K562 (cell line): ENCODE results near the gene SPON1. TPM values are rescaled to one million over a fixed set of nuclear protein-coding genes. Genes with fewer than 3 reads are reported as not detected.

Experiments used
- ATAC-seq: fragments of 200-7000 bp; cut with Tn5 transposase; 3 replicates; pipeline ENCODE4 v1.9.1; 2020; ENCODE audit warnings: moderate library complexity
- BruUV-seq: library from RNA; stranded (reverse); fragments of 400-500 nt; replicated peaks from 2 replicates; lab custom pipeline; 2021; lab: Mats Ljungman, UMichigan
- CTCF ChIA-PET: fragments of 300-600 bp; formaldehyde crosslinking; extraction: SDS; loops from one replicate; lab custom pipeline; 2021; ENCODE audit warnings: low intra/inter-chr PET ratio; lab: Yijun Ruan, JAX
- POLR2A ChIA-PET: fragments of 300-600, 350-650 bp; sonication (Branson Sonifier 250); formaldehyde crosslinking; extraction: SDS; loops from one replicate; lab custom pipeline; 2021; ENCODE audit warnings: antibody characterized with exemption, inconsistent platforms; lab: Yijun Ruan, JAX
- DNase-seq, 4 experiments: peaks; one replicate each; pipeline versions ENCODE4 v3.0.0 to v3.0.0-alpha.2; 2011 to 2018; ENCODE audit warnings: low spot score in 3 of 4, mixed read lengths in 3 of 4; ENCODE audit errors: extremely low read depth in 1 of 4
- FAIRE-seq: peaks from 2 replicates; lab custom pipeline; 2011; peaks lifted over from hg19 to GRCh38; lab: Jason Lieb, UNC
- H2AFZ ChIP-seq: 2 replicates; pipeline ENCODE4 v1.6.0; 2011; ENCODE audit warnings: low read depth, low read length, control low read depth, inconsistent platforms
- H3K27ac ChIP-seq: fragments of 200-600 bp; 3 replicates; pipeline ENCODE4 v1.8.0; 2011; ENCODE audit warnings: low read depth, mild to moderate bottlenecking, control low read depth, inconsistent platforms, low read length, moderate library complexity, mixed read lengths; ENCODE audit errors: extremely low read depth
- H3K27me3 ChIP-seq, 2 experiments: fragments of 300-600 bp in 1 of 2; 2 replicates in 1 of 2; 3 replicates in 1 of 2; pipeline versions ENCODE4 v1.6.0 to v1.8.0; 2011; ENCODE audit warnings: inconsistent platforms in 2 of 2, low read length in 2 of 2, mild to moderate bottlenecking in 1 of 2, mixed read lengths in 1 of 2, moderate library complexity in 1 of 2; ENCODE audit not compliant: control insufficient read depth in 2 of 2, insufficient read depth in 2 of 2
- H3K36me3 ChIP-seq: fragments of 300-600 bp; 3 replicates; pipeline ENCODE4 v1.8.0; 2011; ENCODE audit warnings: mild to moderate bottlenecking, low read length, inconsistent platforms; ENCODE audit not compliant: control insufficient read depth, insufficient read depth
- H3K4me1 ChIP-seq, 2 experiments: fragments of 200-600 bp in 1 of 2; replicated peaks in 1 of 2; 2 replicates in 1 of 2; 3 replicates in 1 of 2; pipeline versions ENCODE4 v1.5.1 to v1.8.0; 2011; ENCODE audit warnings: inconsistent platforms in 2 of 2, low read length in 2 of 2, mild to moderate bottlenecking in 1 of 2, mixed read lengths in 1 of 2, moderate library complexity in 1 of 2; ENCODE audit not compliant: control insufficient read depth in 2 of 2, insufficient read depth in 2 of 2
- H3K4me2 ChIP-seq: 2 replicates; pipeline ENCODE4 v1.6.1; 2011; ENCODE audit warnings: low read length, control low read depth, inconsistent platforms, mixed read lengths; ENCODE audit not compliant: insufficient read depth
- H3K4me3 ChIP-seq: fragments of 200-600 bp; sonication (generic), shearing (Covaris generic); 2 replicates; pipeline ENCODE4 v1.5.1; 2016; ENCODE audit warnings: control low read depth, inconsistent platforms
- H3K79me2 ChIP-seq: fragments of 200-600 bp; 3 replicates; pipeline ENCODE4 v1.8.0; 2011; ENCODE audit warnings: low read length, inconsistent platforms; ENCODE audit not compliant: control insufficient read depth, insufficient read depth
- H3K9ac ChIP-seq, 2 experiments: 2 replicates each; pipeline versions ENCODE4 v1.6.0 to v1.6.1; 2011; ENCODE audit warnings: low read depth in 2 of 2, low read length in 2 of 2, control low read depth in 1 of 2, inconsistent platforms in 1 of 2, mild to moderate bottlenecking in 1 of 2, mixed read lengths in 1 of 2; ENCODE audit not compliant: insufficient read depth in 1 of 2
- H3K9me1 ChIP-seq: one replicate; pipeline ENCODE4 v1.6.0; 2011; ENCODE audit warnings: inconsistent platforms, mild to moderate bottlenecking, low read length, moderate library complexity; ENCODE audit not compliant: control insufficient read depth, insufficient read depth
- H3K9me3 ChIP-seq: replicated peaks from 2 replicates; pipeline ENCODE4 v1.5.1; 2011; ENCODE audit warnings: low read depth, low read length, inconsistent platforms; ENCODE audit not compliant: control insufficient read depth, insufficient read depth
- H4K20me1 ChIP-seq: replicated peaks from 2 replicates; pipeline ENCODE4 v1.6.1; 2011; ENCODE audit warnings: low read length, inconsistent platforms, mixed read lengths; ENCODE audit not compliant: control insufficient read depth, insufficient read depth
- ARID2 ChIP-seq: fragments of 450-650 bp; IDR thresholded peaks from 2 replicates; pipeline ENCODE4 v1.6.1; 2017; ENCODE audit warnings: antibody characterized with exemption, mild to moderate bottlenecking
- KDM4B ChIP-seq, 2 experiments: fragments of 450-650 bp in 1 of 2; sonication (generic) in 1 of 2; IDR thresholded peaks; 2 replicates each; pipeline ENCODE4 v1.6.1; 2016 to 2017; ENCODE audit warnings: borderline replicate concordance in 2 of 2, antibody characterized with exemption in 1 of 2, low read depth in 1 of 2, mild to moderate bottlenecking in 1 of 2
- MCM3 ChIP-seq: fragments of 450-650 bp; IDR thresholded peaks from 2 replicates; pipeline ENCODE4 v1.6.1; 2016
- NFRKB ChIP-seq: fragments of 450-650 bp; IDR thresholded peaks from 2 replicates; pipeline ENCODE4 v1.6.1; 2016; ENCODE audit warnings: low read depth
- NR2C2 ChIP-seq, 2 experiments: fragments of 200-800 bp in 1 of 2; sonication (Bioruptor generic) in 1 of 2; sonication (generic) in 1 of 2; formaldehyde crosslinking in 1 of 2; IDR thresholded peaks; 2 replicates each; pipeline versions ENCODE4 v1.6.1 to v1.8.0; 2016 to 2022; ENCODE audit warnings: mild to moderate bottlenecking in 1 of 2, missing compliant biosample characterization in 1 of 2, missing genetic modification characterization in 1 of 2, missing genetic modification reagents in 1 of 2
- RBM34 ChIP-seq: fragments of 200-400 bp; formaldehyde crosslinking; IDR thresholded peaks from 2 replicates; pipeline ENCODE4 v1.6.1; 2018; ENCODE audit warnings: low read length, borderline replicate concordance; ENCODE audit not compliant: insufficient read depth
- SIRT6 ChIP-seq: IDR thresholded peaks from one replicate; pipeline ENCODE4 v1.6.1; 2012; ENCODE audit warnings: low read depth, mild to moderate bottlenecking, control low read depth, inconsistent platforms, low read length, moderate library complexity
- ZNF764 ChIP-seq: fragments of 250-450 bp; sonication (Bioruptor Pico); IDR thresholded peaks from 2 replicates; pipeline ENCODE4 v1.4.0; 2020; ENCODE audit warnings: low read depth, mild to moderate bottlenecking, moderate library complexity
- WGBS: fragments of 100-300 bp; shearing (Covaris generic); methylation state at CpG from one replicate; pipeline ENCODE4 v1.1.6; 2016; ENCODE audit warnings: low coverage, mixed read lengths; ENCODE audit not compliant: insufficient coverage; ENCODE audit errors: missing lambda C conversion rate; 5-methylcytosine and 5-hydroxymethylcytosine counted together
- in situ Hi-C: fragments of 300-500 bp; cut with MboI; formaldehyde crosslinking; loops from 4 replicates; pipeline ENCODE4 v1.15.0; 2018; ENCODE audit warnings: inconsistent platforms, mixed read lengths
- intact Hi-C: fragments of 100-400 bp; cut with micrococcal nuclease; formaldehyde crosslinking; loops from 2 replicates; pipeline ENCODE4 v1.14.2; 2022
- polyA plus RNA-seq, 8 experiments: library from polyadenylated mRNA; depleted of rRNA in 4 of 8; stranded (reverse) in 5 of 8; unstranded in 3 of 8; fragments of >200 nt; fragmentation: Nextera tagmentation in 2 of 8; fragmentation: Illumina TruSeq in 1 of 8; extraction: Ambion mirVana in 2 of 8; extraction: Trizol in 1 of 8; gene quantifications; 2 replicates each; pipeline versions ENCODE4 v1.2.1 to v1.2.3, GENCODE V29; 2011 to 2014; ENCODE audit warnings: inconsistent platforms in 1 of 8, missing spikeins in 1 of 8
- total RNA-seq, 7 experiments: library from RNA; depleted of rRNA in 6 of 7; stranded (reverse); fragments of >200 nt in 6 of 7; fragmentation: Illumina TruSeq in 2 of 7; extraction: Trizol in 2 of 7; gene quantifications; 2 replicates each; pipeline versions ENCODE4 v1.2.1 to v1.2.3, GENCODE V29; 2011 to 2021; ENCODE audit warnings: low replicate concordance in 1 of 7
- TF ChIP-seq, protein P1 (sequence below): fragments of 450-650 bp; IDR thresholded peaks from 2 replicates; pipeline ENCODE4 v1.6.1; 2018; ENCODE audit warnings: mild to moderate bottlenecking, low read depth; ENCODE audit not compliant: partially characterized antibody
- TF ChIP-seq, protein P2 (sequence below): fragments of 450-650 bp; IDR thresholded peaks from 2 replicates; pipeline ENCODE4 v1.6.1; 2016; ENCODE audit warnings: low read depth, mild to moderate bottlenecking, moderate library complexity
- TF ChIP-seq, protein P3 (sequence below): fragments of 250-450 bp; sonication (Bioruptor Pico); IDR thresholded peaks from 2 replicates; pipeline ENCODE4 v1.4.0; 2020; ENCODE audit warnings: borderline replicate concordance

The SPON1 gene
- total and polyA plus RNA-seq, 9 of the 15 experiments (the other 6 are each of a cell fraction or from before 2014, with no cell fraction given), result 0.04 to 0.06 TPM; not detected in 7

DNA sequence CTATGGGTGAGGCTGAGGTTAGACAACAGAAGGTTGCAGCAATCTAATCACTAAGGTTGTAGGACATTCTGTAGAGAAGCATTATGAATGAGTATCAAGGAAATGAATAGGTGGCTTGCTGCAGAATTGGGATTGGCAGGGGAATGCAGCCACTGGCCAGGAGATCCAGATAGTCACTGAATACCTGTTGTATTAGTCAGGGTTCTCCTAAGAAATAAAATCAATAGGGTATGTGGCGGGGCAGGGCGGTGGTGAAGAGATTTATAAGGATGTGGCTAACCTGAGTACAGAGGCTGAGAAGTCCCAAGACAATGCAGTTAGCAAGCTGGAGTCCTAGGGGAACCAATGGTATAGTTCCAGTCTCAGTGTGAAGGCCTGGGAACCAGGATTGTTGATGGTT is 163.0 kb downstream of the SPON1 start:
- H3K9me1 ChIP-seq, result no peaks in the 10 kb centered on the region
- no peak for TF ChIP-seq SIRT6
- TF ChIP-seq, protein P1, sequence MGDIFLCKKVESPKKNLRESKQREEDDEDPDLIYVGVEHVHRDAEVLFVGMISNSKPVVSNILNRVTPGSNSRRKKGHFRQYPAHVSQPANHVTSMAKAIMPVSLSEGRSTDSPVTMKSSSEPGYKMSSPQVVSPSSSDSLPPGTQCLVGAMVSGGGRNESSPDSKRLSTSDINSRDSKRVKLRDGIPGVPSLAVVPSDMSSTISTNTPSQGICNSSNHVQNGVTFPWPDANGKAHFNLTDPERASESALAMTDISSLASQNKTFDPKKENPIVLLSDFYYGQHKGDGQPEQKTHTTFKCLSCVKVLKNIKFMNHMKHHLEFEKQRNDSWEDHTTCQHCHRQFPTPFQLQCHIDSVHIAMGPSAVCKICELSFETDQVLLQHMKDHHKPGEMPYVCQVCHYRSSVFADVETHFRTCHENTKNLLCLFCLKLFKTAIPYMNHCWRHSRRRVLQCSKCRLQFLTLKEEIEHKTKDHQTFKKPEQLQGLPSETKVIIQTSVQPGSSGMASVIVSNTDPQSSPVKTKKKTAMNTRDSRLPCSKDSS, result no peak
- TF ChIP-seq, protein P2, sequence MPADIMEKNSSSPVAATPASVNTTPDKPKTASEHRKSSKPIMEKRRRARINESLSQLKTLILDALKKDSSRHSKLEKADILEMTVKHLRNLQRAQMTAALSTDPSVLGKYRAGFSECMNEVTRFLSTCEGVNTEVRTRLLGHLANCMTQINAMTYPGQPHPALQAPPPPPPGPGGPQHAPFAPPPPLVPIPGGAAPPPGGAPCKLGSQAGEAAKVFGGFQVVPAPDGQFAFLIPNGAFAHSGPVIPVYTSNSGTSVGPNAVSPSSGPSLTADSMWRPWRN, result no peak
- TF ChIP-seq NFRKB, result no peak
- no peak for TF ChIP-seq MCM3
- TF ChIP-seq ZNF764, result no peak
- no peak for TF ChIP-seq RBM34
- TF ChIP-seq NR2C2 (CRISPR knock-in tag; IDR thresholded peaks at IDR 0.05), result no peak
- no peak for TF ChIP-seq NR2C2 (tag; IDR thresholded peaks at IDR 0.05)
- TF ChIP-seq, protein P3, sequence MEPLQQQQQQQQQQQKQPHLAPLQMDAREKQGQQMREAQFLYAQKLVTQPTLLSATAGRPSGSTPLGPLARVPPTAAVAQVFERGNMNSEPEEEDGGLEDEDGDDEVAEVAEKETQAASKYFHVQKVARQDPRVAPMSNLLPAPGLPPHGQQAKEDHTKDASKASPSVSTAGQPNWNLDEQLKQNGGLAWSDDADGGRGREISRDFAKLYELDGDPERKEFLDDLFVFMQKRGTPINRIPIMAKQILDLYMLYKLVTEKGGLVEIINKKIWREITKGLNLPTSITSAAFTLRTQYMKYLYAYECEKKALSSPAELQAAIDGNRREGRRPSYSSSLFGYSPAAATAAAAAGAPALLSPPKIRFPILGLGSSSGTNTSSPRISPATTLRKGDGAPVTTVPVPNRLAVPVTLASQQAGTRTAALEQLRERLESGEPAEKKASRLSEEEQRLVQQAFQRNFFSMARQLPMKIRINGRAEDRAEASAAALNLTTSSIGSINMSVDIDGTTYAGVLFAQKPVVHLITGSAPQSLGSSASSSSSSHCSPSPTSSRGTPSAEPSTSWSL (CRISPR knock-in tag), result no peak
- no peak for TF ChIP-seq KDM4B (IDR thresholded peaks at IDR 0.05; ENCODE audit: borderline replicate concordance in 2 of 2, low read depth in 1 of 2)
- TF ChIP-seq ARID2, result no peak
- ATAC-seq, result no peak
- H4K20me1 ChIP-seq, result no peaks in the 10 kb centered on the region
- no peak overlapping the region for H3K9ac ChIP-seq
- H3K9me3 ChIP-seq, result no peaks in the 10 kb centered on the region
- H3K4me2 ChIP-seq, result no peak overlapping the region
- BruUV-seq, result no TSS peak
- no peak for FAIRE-seq
- H3K79me2 ChIP-seq, result no peaks in the 10 kb centered on the region
- DNase-seq, result no peak
- H2AFZ ChIP-seq, result no peak overlapping the region
- in situ Hi-C loops (no loop called here), intact Hi-C loops (no loop called here)
- no peak overlapping the region for H3K27ac ChIP-seq
- no peaks in the 10 kb centered on the region for H3K36me3 ChIP-seq
- no peak overlapping the region for H3K4me3 ChIP-seq
- H3K27me3 ChIP-seq, result no peaks in the 10 kb centered on the region
- POLR2A ChIA-PET, result no interaction called here
- CTCF ChIA-PET, result no interaction called here
- H3K4me1 ChIP-seq, result no peaks in the 10 kb centered on the region
- 7% methylated on average over 2 of the region's 2 CpGs for WGBS
